Kidney (tissue), 14 donors: ENCODE measurements around the gene STK11IP. TPM values are rescaled to one million over a fixed set of nuclear protein-coding genes. Genes with fewer than 3 reads are reported as not detected.

ENCODE experiments used
- DNase-seq, 5 donors: peaks; one replicate each; pipeline ENCODE4 v3.0.0-alpha.2; 2013 to 2020
- FAIRE-seq: peaks from 2 replicates; lab custom pipeline; 2012; peaks lifted over from hg19 to GRCh38; lab: Jason Lieb, UNC
- H3K27ac ChIP-seq, 2 donors: one replicate each; pipeline ENCODE4 v1.7.0; 2013; ENCODE audit warnings: low read depth in 2 of 2, low read length in 2 of 2, inconsistent platforms in 1 of 2
- H3K27me3 ChIP-seq: one replicate; pipeline ENCODE4 v1.7.1; 2013; ENCODE audit warnings: low read length, inconsistent platforms; ENCODE audit not compliant: control insufficient read depth, insufficient read depth
- H3K36me3 ChIP-seq, 3 donors: one replicate each; pipeline versions ENCODE4 v1.7.0 to v1.7.1; 2013; ENCODE audit warnings: low read length in 3 of 3, control low read depth in 1 of 3, inconsistent platforms in 1 of 3; ENCODE audit not compliant: insufficient read depth in 3 of 3, control insufficient read depth in 2 of 3
- H3K4me1 ChIP-seq, 3 donors: one replicate each; pipeline versions ENCODE4 v1.7.0 to v1.7.1; 2013; ENCODE audit warnings: low read length in 3 of 3, inconsistent platforms in 1 of 3, low read depth in 1 of 3; ENCODE audit not compliant: control insufficient read depth in 2 of 3, insufficient read depth in 2 of 3
- H3K4me3 ChIP-seq, 3 donors: one replicate each; pipeline versions ENCODE4 v1.7.0 to v1.8.1; 2013; ENCODE audit warnings: low read length in 3 of 3, control low read depth in 1 of 3, inconsistent platforms in 1 of 3
- H3K9ac ChIP-seq, 3 donors: one replicate each; pipeline versions ENCODE4 v1.7.0 to v1.7.1; 2013; ENCODE audit warnings: low read length in 3 of 3, control low read depth in 1 of 3, inconsistent platforms in 1 of 3
- H3K9me3 ChIP-seq, 3 donors: one replicate each; pipeline versions ENCODE4 v1.7.0 to v1.7.1; 2013; ENCODE audit warnings: low read length in 3 of 3, control low read depth in 1 of 3, inconsistent platforms in 1 of 3; ENCODE audit not compliant: control insufficient read depth in 2 of 3, insufficient read depth in 1 of 3
- CTCF ChIP-seq: IDR thresholded peaks from 3 replicates; pipeline ENCODE4 v1.5.1; 2012; ENCODE audit warnings: mild to moderate bottlenecking, moderate library complexity, borderline replicate concordance; ENCODE audit not compliant: insufficient read depth; ENCODE audit errors: extremely low read depth
- intact Hi-C: fragments of 100-400 bp; cut with DNase I; formaldehyde crosslinking; loops from one replicate; pipeline ENCODE4 v1.11.1; 2022
- polyA plus RNA-seq: library from polyadenylated mRNA; stranded (reverse); fragments of 350-450 nt; fragmentation: Illumina TruSeq; extraction: RNeasy Lipid Tissue Mini Kit (QIAGEN cat#74804); gene quantifications from one replicate; pipeline ENCODE4 v1.2.3, GENCODE V29; 2014; ENCODE audit warnings: low read depth, low replicate concordance; ENCODE audit not compliant: insufficient read depth
- total RNA-seq: library from RNA; stranded (reverse); fragmentation: NEBNext Ultra II Directional; extraction: Animal tissue kit (Norgen Biotek cat#: 25700); gene quantifications from one replicate; pipeline ENCODE4 v1.2.1, GENCODE V29; 2021
- donor health status: control.
- donor health status: control.
- donor health status: control.
- donor health status: control.
- donor health status: control.
- donor health status: DM: yes; HTN: yes; CAD: no.
- donor health status: Normal renal cell carcinoma (clear cell type).

Gene STK11IP
- total and polyA plus RNA-seq, 2 donors from 2014 or later, result 12.5 to 33.7 TPM

GRCh38 chr2:219553168-219553417 lies 44.6 kb upstream of the STK11IP start:
- Histone ChIP-seq H3K4me1 (peaks cover 0 to 12% (median 0%) of the 10 kb centered on the region in 3 donors), H3K4me3 (peak overlapping the region in 1 of 3 donors; percentile 57), H3K9ac (peak overlapping the region in 1 of 3 donors; percentile 43), H3K27ac (no peak overlapping the region), H3K36me3 (no peaks in the 10 kb centered on the region), H3K27me3 (no peaks in the 10 kb centered on the region), H3K9me3 (no peaks in the 10 kb centered on the region)
- TF ChIP-seq CTCF, result no peak
- FAIRE-seq, result no peak
- no peak for DNase-seq
- intact Hi-C loops, result no loop called here

GRCh38 chr2:219553463-219553963 lies 44.1 kb upstream of the STK11IP start:
- no peak for FAIRE-seq
- TF ChIP-seq CTCF, result no peak
- no peak overlapping the region for H3K27ac ChIP-seq
- no peak overlapping the region for H3K4me3 ChIP-seq
- no peaks in the 10 kb centered on the region for H3K9me3 ChIP-seq
- no peaks in the 10 kb centered on the region for H3K36me3 ChIP-seq
- DNase-seq, result peak in 1 of 5 donors; percentile 67
- intact Hi-C loops, result no loop called here
- peaks cover 0 to 12% (median 0%) of the 10 kb centered on the region in 3 donors for H3K4me1 ChIP-seq
- H3K27me3 ChIP-seq, result no peaks in the 10 kb centered on the region
- H3K9ac ChIP-seq, result no peak overlapping the region

- no peak overlapping the region for H3K9ac ChIP-seq
- H3K36me3 ChIP-seq, result no peaks in the 10 kb centered on the region
- peaks cover 0 to 12% (median 0%) of the 10 kb centered on the region in 3 donors for H3K4me1 ChIP-seq
- H3K9me3 ChIP-seq, result no peaks in the 10 kb centered on the region
- no peaks in the 10 kb centered on the region for H3K27me3 ChIP-seq
- intact Hi-C loops, result no loop called here
- FAIRE-seq (no peak), DNase-seq (peak in 2 of 5 donors; percentile 57 to 79)
- no peak overlapping the region for H3K4me3 ChIP-seq
- no peak for TF ChIP-seq CTCF
- H3K27ac ChIP-seq, result no peak overlapping the region
These were observed 43.3 kb upstream of the STK11IP start for GRCh38 chr2:219554350-219554749.

GRCh38 chr2:219555956-219556355 lies 41.7 kb upstream of the STK11IP start:
- Histone ChIP-seq H3K4me1 (peaks cover 0 to 12% (median 0%) of the 10 kb centered on the region in 3 donors), H3K9ac (no peak overlapping the region), H3K27me3 (no peaks in the 10 kb centered on the region), H3K36me3 (no peaks in the 10 kb centered on the region), H3K27ac (no peak overlapping the region), H3K9me3 (no peaks in the 10 kb centered on the region), H3K4me3 (no peak overlapping the region)
- FAIRE-seq, result no peak
- TF ChIP-seq CTCF, result no peak
- DNase-seq, result peak in 1 of 5 donors; percentile 76
- intact Hi-C loops, result no loop called here
